GM23338 (cell line): Measurements from ENCODE around the gene STAT5B. TPM values are rescaled to one million over a fixed set of nuclear protein-coding genes. Genes with fewer than 3 reads are reported as not detected.

Source experiments
- ATAC-seq: fragments of 200-7000 bp; cut with Tn5 transposase; 3 replicates; pipeline ENCODE4 v1.9.1; 2020
- DNase-seq: peaks from one replicate; pipeline ENCODE4 v3.0.0-alpha.2; 2015; ENCODE audit warnings: low spot score
- H2AFZ ChIP-seq: fragments of 200-600 bp; sonication (generic); 2 replicates; pipeline ENCODE4 v1.8.0; 2016; ENCODE audit warnings: antibody characterized with exemption, mild to moderate bottlenecking, moderate library complexity
- H3F3A ChIP-seq: fragments of 200-600 bp; sonication (generic); replicated peaks from 2 replicates; pipeline ENCODE4 v1.8.0; 2017; ENCODE audit warnings: antibody characterized with exemption, mixed run types, low read depth
- H3K27ac ChIP-seq: fragments of 200-600 bp; sonication (generic); 2 replicates; pipeline ENCODE4 v1.6.1; 2016; ENCODE audit warnings: low read depth
- H3K27me3 ChIP-seq: fragments of 200-600 bp; sonication (generic); 2 replicates; pipeline ENCODE4 v1.8.0; 2016; ENCODE audit warnings: mild to moderate bottlenecking, mixed run types, moderate library complexity; ENCODE audit not compliant: insufficient read depth
- H3K36me3 ChIP-seq: fragments of 200-600 bp; sonication (generic); 2 replicates; pipeline ENCODE4 v1.8.0; 2016; ENCODE audit warnings: mild to moderate bottlenecking; ENCODE audit not compliant: insufficient read depth
- H3K4me1 ChIP-seq: fragments of 200-600 bp; sonication (generic); 2 replicates; pipeline ENCODE4 v1.8.0; 2016; ENCODE audit warnings: mild to moderate bottlenecking, moderate library complexity; ENCODE audit not compliant: insufficient read depth
- H3K4me2 ChIP-seq: fragments of 200-600 bp; sonication (generic); 2 replicates; pipeline ENCODE4 v1.7.1; 2017; ENCODE audit warnings: mixed run types
- H3K4me3 ChIP-seq: fragments of 200-600 bp; sonication (generic); 2 replicates; pipeline ENCODE4 v1.6.1; 2016; ENCODE audit warnings: mixed run types
- H3K79me2 ChIP-seq: fragments of 200-600 bp; sonication (generic); replicated peaks from 2 replicates; pipeline ENCODE4 v1.8.0; 2017; ENCODE audit warnings: mild to moderate bottlenecking; ENCODE audit not compliant: insufficient read depth
- H3K9me2 ChIP-seq: fragments of 200-600 bp; sonication (generic); 2 replicates; pipeline ENCODE4 v1.8.0; 2017; ENCODE audit not compliant: insufficient read depth
- H4K20me1 ChIP-seq: fragments of 200-600 bp; sonication (generic); replicated peaks from 2 replicates; pipeline ENCODE4 v1.8.0; 2017; ENCODE audit warnings: mild to moderate bottlenecking; ENCODE audit not compliant: insufficient read depth
- H3K27ac Mint-ChIP-seq: 2 replicates; pipeline ENCODE4 v1.8.0; 2020; ENCODE audit warnings: inconsistent platforms, mild to moderate bottlenecking, moderate library complexity, mixed read lengths
- H3K27me3 Mint-ChIP-seq: 3 replicates; pipeline ENCODE4 v1.8.0; 2022; ENCODE audit warnings: low read depth, mild to moderate bottlenecking, moderate library complexity, mixed read lengths, inconsistent platforms; ENCODE audit not compliant: insufficient read depth, poor library complexity
- H3K36me3 Mint-ChIP-seq: 3 replicates; pipeline ENCODE4 v1.8.0; 2021; ENCODE audit warnings: low read depth, mild to moderate bottlenecking, inconsistent platforms, moderate library complexity, mixed read lengths
- H3K4me1 Mint-ChIP-seq: 3 replicates; pipeline ENCODE4 v1.8.0; 2020; ENCODE audit warnings: mild to moderate bottlenecking, inconsistent platforms, mixed read lengths
- H3K4me3 Mint-ChIP-seq: 3 replicates; pipeline ENCODE4 v1.8.0; 2021; ENCODE audit warnings: moderate library complexity, mild to moderate bottlenecking, inconsistent platforms, mixed read lengths
- H3K9me3 Mint-ChIP-seq: 3 replicates; pipeline ENCODE4 v1.8.0; 2020; ENCODE audit warnings: moderate library complexity, mild to moderate bottlenecking, inconsistent platforms, mixed read lengths
- EZH2 ChIP-seq: fragments of 200-600 bp; sonication (generic); IDR thresholded peaks from one replicate; pipeline ENCODE4 v1.8.0; 2017; ENCODE audit warnings: antibody characterized with exemption, mild to moderate bottlenecking, low read depth; ENCODE audit not compliant: unreplicated experiment
- EZH2phosphoT487 ChIP-seq: fragments of 200-600 bp; sonication (generic); IDR thresholded peaks from one replicate; pipeline ENCODE4 v1.8.1; 2018; ENCODE audit warnings: antibody characterized with exemption; ENCODE audit not compliant: unreplicated experiment
- JUNB ChIP-seq: IDR thresholded peaks from one replicate; pipeline ENCODE4 v1.6.1; 2016; ENCODE audit warnings: antibody characterized with exemption; ENCODE audit not compliant: unreplicated experiment
- NANOG ChIP-seq: IDR thresholded peaks from 2 replicates; pipeline ENCODE4 v1.6.1; 2016; ENCODE audit warnings: antibody characterized with exemption, borderline replicate concordance
- ZNF114 ChIP-seq: fragments of 250-450 bp; sonication (Bioruptor Pico); IDR thresholded peaks from 2 replicates; pipeline ENCODE4 v1.5.0; 2020; ENCODE audit warnings: mild to moderate bottlenecking, moderate library complexity
- ZNF331 ChIP-seq: fragments of 250-450 bp; sonication (Bioruptor Pico); IDR thresholded peaks from 2 replicates; pipeline ENCODE4 v1.5.0; 2020; ENCODE audit warnings: low read depth, mild to moderate bottlenecking, moderate library complexity
- polyA plus RNA-seq: library from polyadenylated mRNA; unstranded; fragments of >200 nt; fragmentation: Nextera tagmentation; extraction: Ambion mirVana; gene quantifications from 2 replicates; pipeline ENCODE4 v1.2.1, GENCODE V29; 2016
- total RNA-seq: library from RNA; depleted of rRNA; stranded (reverse); fragments of >200 nt; shearing (Covaris generic); gene quantifications from 2 replicates; pipeline ENCODE4 v1.2.3, GENCODE V29; 2014
- TF ChIP-seq, protein P1 (sequence below): IDR thresholded peaks from one replicate; pipeline ENCODE4 v1.6.1; 2018; ENCODE audit warnings: antibody characterized with exemption; ENCODE audit not compliant: unreplicated experiment
- TF ChIP-seq, protein P2 (sequence below), 2 experiments: fragments of 200-600 bp in 1 of 2; sonication (generic) in 1 of 2; conservative IDR thresholded peaks; 2 replicates each; pipeline versions ENCODE4 v1.5.1 to v1.6.1; 2016 to 2017; ENCODE audit warnings: antibody characterized with exemption in 2 of 2, low read depth in 2 of 2, mild to moderate bottlenecking in 2 of 2, moderate library complexity in 1 of 2
- TF ChIP-seq, protein P3 (sequence below): fragments of 250-450 bp; sonication (Bioruptor Pico); IDR thresholded peaks from 2 replicates; pipeline ENCODE4 v1.5.0; 2020; ENCODE audit warnings: mild to moderate bottlenecking, moderate library complexity

STAT5B gene
- total and polyA plus RNA-seq, 2 experiments from 2014 or later = 13.9 to 60.5 TPM

DNA sequence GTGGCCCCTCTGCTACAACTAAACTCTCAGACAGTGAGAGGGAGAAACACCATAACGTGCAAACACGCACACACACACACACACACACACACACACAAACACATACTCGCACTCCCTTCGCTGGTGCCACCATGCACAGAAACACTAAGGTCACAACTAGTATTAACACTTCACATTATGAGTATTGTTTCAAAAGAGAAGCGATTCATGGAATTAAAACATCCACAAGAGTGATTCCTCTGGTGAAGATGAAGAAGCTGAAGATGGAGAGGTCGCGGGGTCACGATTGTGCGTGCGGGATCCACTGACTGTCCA, 74.8 kb downstream of the STAT5B start (continued):
- TF ChIP-seq NANOG = no peak
- no peak for TF ChIP-seq ZNF114
- TF ChIP-seq, protein P1, sequence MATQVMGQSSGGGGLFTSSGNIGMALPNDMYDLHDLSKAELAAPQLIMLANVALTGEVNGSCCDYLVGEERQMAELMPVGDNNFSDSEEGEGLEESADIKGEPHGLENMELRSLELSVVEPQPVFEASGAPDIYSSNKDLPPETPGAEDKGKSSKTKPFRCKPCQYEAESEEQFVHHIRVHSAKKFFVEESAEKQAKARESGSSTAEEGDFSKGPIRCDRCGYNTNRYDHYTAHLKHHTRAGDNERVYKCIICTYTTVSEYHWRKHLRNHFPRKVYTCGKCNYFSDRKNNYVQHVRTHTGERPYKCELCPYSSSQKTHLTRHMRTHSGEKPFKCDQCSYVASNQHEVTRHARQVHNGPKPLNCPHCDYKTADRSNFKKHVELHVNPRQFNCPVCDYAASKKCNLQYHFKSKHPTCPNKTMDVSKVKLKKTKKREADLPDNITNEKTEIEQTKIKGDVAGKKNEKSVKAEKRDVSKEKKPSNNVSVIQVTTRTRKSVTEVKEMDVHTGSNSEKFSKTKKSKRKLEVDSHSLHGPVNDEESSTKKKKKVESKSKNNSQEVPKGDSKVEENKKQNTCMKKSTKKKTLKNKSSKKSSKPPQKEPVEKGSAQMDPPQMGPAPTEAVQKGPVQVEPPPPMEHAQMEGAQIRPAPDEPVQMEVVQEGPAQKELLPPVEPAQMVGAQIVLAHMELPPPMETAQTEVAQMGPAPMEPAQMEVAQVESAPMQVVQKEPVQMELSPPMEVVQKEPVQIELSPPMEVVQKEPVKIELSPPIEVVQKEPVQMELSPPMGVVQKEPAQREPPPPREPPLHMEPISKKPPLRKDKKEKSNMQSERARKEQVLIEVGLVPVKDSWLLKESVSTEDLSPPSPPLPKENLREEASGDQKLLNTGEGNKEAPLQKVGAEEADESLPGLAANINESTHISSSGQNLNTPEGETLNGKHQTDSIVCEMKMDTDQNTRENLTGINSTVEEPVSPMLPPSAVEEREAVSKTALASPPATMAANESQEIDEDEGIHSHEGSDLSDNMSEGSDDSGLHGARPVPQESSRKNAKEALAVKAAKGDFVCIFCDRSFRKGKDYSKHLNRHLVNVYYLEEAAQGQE = no peak
- TF ChIP-seq EZH2 = no peak
- no peak for TF ChIP-seq JUNB
- TF ChIP-seq ZNF331 = no peak
- TF ChIP-seq EZH2phosphoT487 = no peak

DNA sequence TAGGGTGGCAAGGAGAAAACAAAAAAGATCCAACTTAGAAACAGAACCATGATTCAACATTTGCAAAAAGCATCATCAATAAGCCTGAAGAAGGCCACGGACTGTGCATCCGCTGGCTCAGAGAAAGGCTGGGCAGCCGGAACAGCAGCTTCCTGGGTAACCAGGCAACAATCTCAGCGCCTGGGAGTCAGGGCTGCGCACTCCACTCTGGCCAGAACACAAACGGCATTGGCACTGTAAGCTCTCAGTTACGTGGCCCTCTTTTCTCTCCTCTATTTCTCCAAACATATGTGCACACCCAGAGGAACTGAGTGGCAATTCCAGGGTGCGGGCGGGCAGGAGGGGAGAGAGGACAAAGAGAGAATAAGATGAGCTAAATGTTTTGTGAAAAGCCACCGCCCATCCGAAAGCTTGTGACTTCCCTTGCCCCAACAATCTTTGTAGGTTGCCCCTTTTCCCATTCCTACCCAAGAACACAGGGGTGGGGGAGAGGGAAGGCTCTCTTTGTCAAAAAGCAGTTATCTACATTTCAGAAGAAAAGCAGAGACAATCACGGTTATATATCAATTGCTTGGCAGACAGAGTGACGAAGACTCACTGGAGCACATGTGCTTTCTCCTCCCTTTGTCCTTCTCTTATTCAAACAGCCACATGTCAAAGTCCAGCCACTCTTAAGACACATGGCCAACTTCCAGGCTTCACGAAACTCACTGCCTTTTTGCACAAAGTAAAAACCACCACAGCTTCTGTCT, 75.3 kb downstream of the STAT5B start:
- Histone ChIP-seq H4K20me1 (no peaks in the 10 kb centered on the region), H3K36me3 (no peaks in the 10 kb centered on the region; the same call in 1 of the 2 replicates), H3K4me3 (no peak overlapping the region), H3K4me2 (no peak overlapping the region), H3K79me2 (no peaks in the 10 kb centered on the region), H3K4me1 (no peaks in the 10 kb centered on the region), H3F3A (0 out of 2 replicates have a peak, but pooled peaks cover 9% of the 10 kb centered on the region), H3K9me2 (no peaks in the 10 kb centered on the region), H3K27me3 (no peaks in the 10 kb centered on the region), H3K27ac (no peak overlapping the region), H2AFZ (no peak overlapping the region)
- ATAC-seq (no peak), DNase-seq (no peak)
- Mint-ChIP-seq H3K36me3 (peaks cover 24% of the 10 kb centered on the region; the same call in 2 of the 3 replicates), H3K4me3 (no peak overlapping the region), H3K27me3 (peaks cover 8% of the 10 kb centered on the region), H3K4me1 (peaks cover 2% of the 10 kb centered on the region; the same call in 1 of the 3 replicates), H3K9me3 (no peaks in the 10 kb centered on the region), H3K27ac (no peak overlapping the region)
- TF ChIP-seq ZNF331 (no peak), NANOG (no peak)
- TF ChIP-seq, protein P2, sequence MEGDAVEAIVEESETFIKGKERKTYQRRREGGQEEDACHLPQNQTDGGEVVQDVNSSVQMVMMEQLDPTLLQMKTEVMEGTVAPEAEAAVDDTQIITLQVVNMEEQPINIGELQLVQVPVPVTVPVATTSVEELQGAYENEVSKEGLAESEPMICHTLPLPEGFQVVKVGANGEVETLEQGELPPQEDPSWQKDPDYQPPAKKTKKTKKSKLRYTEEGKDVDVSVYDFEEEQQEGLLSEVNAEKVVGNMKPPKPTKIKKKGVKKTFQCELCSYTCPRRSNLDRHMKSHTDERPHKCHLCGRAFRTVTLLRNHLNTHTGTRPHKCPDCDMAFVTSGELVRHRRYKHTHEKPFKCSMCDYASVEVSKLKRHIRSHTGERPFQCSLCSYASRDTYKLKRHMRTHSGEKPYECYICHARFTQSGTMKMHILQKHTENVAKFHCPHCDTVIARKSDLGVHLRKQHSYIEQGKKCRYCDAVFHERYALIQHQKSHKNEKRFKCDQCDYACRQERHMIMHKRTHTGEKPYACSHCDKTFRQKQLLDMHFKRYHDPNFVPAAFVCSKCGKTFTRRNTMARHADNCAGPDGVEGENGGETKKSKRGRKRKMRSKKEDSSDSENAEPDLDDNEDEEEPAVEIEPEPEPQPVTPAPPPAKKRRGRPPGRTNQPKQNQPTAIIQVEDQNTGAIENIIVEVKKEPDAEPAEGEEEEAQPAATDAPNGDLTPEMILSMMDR (conservative IDR thresholded peaks at IDR 0.05; ENCODE audit: low read depth in 2 of 2) = no peak
- TF ChIP-seq, protein P3, sequence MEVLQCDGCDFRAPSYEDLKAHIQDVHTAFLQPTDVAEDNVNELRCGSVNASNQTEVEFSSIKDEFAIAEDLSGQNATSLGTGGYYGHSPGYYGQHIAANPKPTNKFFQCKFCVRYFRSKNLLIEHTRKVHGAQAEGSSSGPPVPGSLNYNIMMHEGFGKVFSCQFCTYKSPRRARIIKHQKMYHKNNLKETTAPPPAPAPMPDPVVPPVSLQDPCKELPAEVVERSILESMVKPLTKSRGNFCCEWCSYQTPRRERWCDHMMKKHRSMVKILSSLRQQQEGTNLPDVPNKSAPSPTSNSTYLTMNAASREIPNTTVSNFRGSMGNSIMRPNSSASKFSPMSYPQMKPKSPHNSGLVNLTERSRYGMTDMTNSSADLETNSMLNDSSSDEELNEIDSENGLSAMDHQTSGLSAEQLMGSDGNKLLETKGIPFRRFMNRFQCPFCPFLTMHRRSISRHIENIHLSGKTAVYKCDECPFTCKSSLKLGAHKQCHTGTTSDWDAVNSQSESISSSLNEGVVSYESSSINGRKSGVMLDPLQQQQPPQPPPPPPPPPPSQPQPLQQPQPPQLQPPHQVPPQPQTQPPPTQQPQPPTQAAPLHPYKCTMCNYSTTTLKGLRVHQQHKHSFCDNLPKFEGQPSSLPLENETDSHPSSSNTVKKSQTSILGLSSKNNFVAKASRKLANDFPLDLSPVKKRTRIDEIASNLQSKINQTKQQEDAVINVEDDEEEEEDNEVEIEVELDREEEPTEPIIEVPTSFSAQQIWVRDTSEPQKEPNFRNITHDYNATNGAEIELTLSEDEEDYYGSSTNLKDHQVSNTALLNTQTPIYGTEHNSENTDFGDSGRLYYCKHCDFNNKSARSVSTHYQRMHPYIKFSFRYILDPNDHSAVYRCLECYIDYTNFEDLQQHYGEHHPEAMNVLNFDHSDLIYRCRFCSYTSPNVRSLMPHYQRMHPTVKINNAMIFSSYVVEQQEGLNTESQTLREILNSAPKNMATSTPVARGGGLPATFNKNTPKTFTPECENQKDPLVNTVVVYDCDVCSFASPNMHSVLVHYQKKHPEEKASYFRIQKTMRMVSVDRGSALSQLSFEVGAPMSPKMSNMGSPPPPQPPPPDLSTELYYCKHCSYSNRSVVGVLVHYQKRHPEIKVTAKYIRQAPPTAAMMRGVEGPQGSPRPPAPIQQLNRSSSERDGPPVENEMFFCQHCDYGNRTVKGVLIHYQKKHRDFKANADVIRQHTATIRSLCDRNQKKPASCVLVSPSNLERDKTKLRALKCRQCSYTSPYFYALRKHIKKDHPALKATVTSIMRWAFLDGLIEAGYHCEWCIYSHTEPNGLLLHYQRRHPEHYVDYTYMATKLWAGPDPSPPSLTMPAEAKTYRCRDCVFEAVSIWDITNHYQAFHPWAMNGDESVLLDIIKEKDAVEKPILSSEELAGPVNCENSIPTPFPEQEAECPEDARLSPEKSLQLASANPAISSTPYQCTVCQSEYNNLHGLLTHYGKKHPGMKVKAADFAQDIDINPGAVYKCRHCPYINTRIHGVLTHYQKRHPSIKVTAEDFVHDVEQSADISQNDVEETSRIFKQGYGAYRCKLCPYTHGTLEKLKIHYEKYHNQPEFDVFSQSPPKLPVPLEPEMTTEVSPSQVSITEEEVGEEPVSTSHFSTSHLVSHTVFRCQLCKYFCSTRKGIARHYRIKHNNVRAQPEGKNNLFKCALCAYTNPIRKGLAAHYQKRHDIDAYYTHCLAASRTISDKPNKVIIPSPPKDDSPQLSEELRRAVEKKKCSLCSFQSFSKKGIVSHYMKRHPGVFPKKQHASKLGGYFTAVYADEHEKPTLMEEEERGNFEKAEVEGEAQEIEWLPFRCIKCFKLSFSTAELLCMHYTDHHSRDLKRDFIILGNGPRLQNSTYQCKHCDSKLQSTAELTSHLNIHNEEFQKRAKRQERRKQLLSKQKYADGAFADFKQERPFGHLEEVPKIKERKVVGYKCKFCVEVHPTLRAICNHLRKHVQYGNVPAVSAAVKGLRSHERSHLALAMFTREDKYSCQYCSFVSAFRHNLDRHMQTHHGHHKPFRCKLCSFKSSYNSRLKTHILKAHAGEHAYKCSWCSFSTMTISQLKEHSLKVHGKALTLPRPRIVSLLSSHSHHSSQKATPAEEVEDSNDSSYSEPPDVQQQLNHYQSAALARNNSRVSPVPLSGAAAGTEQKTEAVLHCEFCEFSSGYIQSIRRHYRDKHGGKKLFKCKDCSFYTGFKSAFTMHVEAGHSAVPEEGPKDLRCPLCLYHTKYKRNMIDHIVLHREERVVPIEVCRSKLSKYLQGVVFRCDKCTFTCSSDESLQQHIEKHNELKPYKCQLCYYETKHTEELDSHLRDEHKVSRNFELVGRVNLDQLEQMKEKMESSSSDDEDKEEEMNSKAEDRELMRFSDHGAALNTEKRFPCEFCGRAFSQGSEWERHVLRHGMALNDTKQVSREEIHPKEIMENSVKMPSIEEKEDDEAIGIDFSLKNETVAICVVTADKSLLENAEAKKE (CRISPR knock-in tag) = no peak
- TF ChIP-seq, protein P1 = no peak
